GM18870 (cell line): ENCODE data around the gene PPP2R2C.

Experiments
- ATAC-seq: cut with Tn5 transposase; IDR thresholded peaks from one replicate; pipeline ENCODE4 v1.9.1; 2021; ENCODE audit warnings: moderate library complexity; ENCODE audit not compliant: unreplicated experiment

The PPP2R2C gene

DNA sequence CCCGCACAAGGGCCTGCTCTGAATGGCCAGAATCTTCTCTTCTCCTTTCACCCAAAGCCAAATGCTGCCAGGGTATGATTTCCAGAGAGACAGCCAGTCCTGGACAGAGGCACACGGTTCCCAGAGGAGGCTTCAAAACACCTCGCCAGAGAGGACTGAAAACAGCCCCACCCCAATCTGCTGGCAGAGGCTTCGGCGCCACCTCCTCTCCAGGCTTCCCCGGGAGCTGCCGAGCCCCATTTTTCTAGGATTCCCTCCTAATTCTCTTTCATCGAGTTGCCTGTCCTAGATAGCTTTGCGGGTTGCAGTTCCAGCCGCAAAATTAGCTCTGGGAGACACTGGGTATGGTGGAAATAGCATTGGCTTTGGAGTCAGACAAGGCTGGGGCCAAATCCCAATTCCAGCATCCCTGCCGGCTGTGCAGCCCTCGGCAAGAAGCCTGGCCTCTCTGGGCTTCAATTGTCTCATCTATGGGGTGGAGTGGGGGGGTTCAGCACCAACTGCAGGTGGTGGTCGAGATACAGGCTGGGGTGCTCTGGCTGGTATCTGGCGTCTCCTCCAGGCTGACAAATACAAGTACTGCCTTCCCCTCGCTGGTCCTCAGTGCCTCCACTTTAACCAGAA, 22.6 kb downstream of the PPP2R2C start:
- no peak for ATAC-seq

DNA sequence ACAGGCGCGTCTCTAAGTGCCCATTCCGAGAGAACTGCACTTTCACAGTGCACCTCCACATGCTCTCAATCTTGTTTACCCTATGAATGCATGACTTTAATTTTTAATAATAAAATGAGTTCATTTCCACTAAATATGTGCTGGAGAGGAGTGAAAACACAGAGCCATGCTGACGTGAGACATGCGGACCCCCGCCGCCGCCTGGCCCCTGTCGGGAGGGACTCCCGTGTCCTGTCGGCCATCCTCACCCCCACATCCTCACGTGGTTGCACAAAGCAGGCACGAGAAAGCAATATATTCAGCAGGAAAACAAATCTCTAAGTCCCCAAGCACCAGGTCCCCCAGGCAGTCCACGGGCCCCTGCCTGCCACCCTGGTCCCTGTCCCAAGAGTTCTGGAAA, 23.1 kb downstream of the PPP2R2C start:
- ATAC-seq, result no peak

DNA sequence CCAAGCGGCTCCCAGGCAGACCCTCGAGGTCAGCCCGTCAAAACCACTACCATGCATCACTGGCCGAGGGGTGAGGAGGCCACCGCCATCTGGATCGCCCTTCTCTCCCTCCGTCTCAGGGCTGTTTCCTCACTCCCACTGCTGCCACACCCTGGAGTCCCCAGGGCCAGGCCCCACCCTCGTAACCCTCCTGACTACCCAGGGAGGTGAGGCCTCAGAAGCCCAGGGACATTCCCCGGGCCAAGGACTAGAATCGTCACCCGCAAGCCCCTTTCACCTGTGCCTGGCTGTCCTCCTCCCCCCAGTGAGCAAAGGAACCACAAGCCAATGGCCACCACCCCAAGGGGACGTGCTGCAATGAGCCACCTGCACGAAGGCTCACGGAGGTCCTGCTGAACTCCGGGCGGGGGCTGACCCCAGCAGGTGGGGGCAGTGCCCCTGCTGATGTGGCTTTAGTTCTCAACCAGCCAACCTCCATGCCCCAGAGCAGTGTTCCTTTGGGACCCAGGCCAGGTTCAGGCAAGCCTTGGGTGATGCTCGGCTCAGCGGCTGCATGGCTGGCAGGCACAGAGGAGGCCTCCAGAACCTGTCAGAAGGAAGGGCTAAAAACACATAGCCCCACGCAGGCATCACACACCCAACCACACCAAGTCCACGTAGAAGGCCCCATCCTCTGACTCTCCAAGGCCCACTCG, 23.8 kb downstream of the PPP2R2C start:
- ATAC-seq, result no peak

GRCh38 chr4:6447672-6448171, 24.7 kb downstream of the PPP2R2C start:
- ATAC-seq, result no peak

DNA sequence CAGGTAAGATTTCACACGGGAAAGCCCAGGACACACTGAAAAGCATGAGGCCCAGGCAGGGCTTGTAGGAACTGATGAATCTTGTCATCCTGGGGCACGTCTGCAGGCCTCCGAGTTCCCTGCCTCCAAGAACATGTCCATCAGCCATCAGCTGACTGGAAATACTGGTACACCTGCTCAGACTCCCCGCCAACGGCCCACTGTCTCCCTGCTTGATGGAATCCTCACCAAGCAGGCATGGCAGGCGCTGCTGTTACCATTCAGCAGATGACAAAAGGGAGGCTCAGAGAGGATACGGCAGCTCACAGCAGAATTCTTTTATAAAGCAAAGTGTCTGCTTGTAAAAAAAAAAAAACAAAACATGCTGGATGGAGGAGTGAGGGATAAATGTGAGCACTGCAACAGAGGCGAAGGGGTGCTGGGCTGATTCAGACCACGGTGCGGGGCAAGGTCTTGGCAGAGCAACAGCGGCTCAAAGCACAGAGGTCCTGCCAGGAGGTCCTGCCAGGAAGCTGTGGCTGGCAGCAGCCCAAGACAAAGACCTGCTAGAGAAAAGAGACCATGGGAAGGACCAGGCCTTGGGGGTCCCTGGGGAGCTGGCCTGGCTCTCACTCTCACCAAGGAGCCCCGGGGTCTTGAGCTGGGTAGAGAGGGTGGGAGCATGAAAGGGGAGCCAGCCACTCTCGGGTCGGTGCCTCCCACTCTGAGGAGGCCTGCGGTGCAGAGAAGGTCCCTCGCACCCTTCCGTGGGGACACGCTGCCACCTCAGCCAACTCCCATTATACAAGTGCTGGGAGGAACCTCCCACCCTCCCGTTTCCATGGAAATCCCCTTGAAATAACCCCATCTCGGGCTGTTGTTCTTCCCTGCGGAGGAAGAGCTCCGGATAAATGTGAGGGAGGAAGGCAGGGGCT, 25.6 kb downstream of the PPP2R2C start:
- no peak for ATAC-seq

DNA sequence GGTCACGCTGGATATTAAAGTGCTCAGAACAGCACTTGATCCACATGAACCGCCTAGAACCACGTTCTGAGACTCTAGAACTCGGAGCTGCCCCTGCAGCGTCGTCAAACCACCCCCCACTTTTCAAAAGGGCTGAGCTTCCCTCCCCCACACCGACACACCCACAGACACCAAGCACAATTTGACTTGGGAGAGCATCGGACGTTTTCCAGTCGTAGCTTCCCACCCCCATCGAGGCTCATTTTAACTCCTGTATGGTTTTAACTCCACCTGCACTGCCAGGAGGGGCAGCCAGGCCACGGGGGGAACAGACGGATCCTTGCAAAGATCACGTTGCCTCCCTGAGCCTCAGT, 26.3 kb downstream of the PPP2R2C start:
- no peak for ATAC-seq

DNA sequence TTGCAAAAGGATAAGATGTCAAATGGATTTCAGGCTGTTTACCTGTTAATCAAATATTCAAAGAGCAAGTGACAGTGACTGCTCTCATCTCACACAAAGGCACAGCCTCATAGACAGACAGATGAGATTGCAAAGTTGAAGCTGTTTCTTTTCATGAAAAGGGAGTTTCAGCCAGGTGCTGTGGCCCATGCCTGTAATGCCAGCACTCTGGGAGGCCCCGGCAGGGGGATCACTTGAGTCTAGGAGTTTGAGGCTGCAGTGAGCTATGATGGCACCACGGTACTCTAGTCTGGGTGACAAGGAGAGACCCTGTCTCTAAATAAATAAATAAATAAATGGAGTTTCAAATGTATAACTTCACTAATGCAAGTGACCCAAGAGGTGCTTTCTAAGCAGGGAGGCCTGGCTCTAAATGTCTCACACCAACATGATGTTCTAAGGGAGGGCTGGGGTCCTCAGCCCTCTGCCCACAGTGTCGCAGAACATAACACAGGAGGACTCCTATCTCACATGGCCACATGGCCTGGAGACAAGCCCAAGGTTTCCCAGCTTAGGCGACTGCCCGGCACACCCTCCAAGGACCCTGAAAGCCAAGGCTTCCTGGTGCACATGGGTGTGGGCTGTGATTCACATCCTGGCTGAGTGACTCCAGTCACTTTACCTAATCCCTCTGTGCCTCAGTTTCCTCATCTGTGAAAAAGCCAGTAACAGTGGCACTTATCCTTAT, 26.8 kb downstream of the PPP2R2C start:
- ATAC-seq, result no peak

DNA sequence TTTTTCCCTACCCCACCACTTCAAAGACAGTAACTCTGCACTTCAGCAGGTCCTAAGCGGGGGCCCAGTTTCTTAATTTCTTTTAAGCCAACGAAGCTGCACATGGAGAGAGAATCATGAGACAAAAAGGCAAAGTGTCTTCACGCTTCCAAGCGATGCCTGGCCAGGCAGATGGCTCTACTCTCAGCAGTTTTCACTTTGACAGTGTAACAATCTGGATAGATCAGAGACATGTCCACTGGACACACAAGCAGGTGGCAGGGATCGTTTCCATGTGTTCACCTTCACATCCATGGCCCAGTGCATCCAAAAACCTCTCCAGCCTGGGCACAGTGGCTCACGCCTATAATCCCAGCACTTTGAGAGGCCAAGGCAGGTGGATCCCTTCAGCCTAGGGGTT, 27.8 kb downstream of the PPP2R2C start:
- ATAC-seq, result no peak

GRCh38 chr4:6443035-6444023, 29.1 kb downstream of the PPP2R2C start:
- ATAC-seq, result no peak

- no peak for ATAC-seq
These were observed 29.9 kb downstream of the PPP2R2C start for GRCh38 chr4:6442555-6442954.

DNA sequence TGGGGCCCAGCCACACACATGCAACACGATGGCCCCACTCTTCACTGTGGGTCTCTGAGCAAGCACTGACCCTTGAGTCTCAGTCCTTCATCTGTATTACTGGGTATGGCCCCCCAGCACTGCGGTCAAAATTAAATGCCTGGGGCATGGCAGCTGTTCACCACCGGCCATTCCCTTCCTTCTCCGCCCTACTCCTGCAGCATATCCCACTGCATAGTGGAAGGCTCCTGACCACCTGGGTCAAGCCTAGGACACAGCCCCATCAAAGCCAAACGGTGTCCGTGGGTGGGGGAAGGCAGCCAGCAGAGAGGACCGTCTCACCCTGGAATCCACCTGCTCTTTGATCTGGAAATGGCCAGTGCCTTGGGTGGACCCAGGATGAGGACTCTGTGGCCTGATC, 30.7 kb downstream of the PPP2R2C start:
- ATAC-seq, result no peak

DNA sequence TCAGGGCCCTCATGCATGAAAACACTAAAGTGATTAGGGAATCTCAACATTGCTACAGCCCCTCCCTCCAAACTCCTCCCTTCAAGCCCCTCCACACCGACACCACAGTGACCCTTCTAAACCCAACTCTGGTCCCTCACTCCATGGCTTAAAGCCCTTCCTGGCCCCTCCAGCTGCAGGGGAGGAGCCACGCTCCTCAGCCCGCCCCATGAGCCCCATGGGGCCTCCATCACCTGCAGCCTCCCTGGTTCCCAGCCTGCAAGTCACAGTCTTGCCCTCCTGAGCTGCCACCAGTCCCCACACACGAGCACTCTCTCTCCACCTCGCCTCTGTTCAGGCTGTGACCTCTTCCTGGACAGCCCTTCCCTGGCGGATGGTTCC, 31.2 kb downstream of the PPP2R2C start:
- no peak for ATAC-seq

GRCh38 chr4:6440506-6441201, 31.8 kb downstream of the PPP2R2C start:
- no peak for ATAC-seq

- ATAC-seq, result no peak
These were observed 33.2 kb downstream of the PPP2R2C start for GRCh38 chr4:6439120-6439762.

DNA sequence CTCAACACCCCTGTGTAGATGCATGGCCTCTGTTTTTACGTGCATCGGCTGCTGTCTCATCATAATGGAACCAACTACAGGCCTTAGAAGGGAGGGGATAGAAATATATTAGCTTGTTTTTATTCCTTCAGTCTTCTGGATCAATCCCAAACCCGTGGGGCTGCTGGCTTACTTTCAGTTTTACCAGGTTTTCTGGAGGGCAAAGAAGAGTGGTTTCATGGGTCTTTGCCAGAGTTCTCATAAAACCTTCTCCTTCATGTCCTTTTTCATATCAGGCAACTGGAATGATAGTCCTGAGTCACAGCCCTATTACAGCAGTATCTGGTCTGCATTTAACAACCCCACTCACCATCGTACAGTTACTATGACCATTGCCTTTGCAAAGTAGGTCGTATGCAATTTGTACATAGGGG, 34.6 kb downstream of the PPP2R2C start:
- ATAC-seq, result no peak

DNA sequence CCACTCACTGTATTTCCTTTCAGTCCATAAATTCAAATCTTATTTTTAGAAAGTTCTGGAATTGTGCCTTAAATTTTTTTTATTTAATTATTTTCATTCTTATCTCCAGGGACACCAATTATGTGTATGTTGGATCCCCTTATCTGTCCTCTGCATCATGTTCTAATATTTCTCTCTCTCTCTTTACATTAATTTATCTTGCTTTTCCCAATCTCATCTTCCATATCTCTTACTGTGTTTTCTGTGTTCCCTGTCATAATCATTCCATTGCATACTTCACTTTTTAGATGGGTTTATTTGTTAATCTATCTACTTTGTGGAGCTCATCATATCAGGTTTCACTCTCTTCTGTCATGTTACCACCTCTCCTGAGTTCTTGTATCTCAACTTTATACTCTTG, 37.4 kb downstream of the PPP2R2C start:
- no peak for ATAC-seq

DNA sequence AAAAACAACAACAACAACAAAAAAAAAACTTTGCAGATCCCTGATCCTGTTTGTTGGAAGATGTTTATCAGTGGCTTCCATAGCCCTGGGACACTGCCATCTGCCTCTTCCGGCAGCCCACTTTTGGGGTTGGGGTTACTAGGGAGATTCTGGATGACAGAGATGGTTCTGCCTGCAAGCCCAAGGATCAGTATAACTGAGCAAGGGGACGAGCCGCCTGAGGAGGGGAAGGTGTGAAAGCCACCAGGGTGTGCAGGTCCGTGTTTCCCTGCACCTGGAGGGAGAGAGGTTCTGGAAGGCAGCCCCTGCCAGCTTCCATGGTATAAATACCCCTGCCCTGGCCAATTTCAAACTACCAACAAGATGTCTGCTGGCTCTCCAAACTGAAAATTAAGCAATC, 41.5 kb downstream of the PPP2R2C start:
- no peak for ATAC-seq

DNA sequence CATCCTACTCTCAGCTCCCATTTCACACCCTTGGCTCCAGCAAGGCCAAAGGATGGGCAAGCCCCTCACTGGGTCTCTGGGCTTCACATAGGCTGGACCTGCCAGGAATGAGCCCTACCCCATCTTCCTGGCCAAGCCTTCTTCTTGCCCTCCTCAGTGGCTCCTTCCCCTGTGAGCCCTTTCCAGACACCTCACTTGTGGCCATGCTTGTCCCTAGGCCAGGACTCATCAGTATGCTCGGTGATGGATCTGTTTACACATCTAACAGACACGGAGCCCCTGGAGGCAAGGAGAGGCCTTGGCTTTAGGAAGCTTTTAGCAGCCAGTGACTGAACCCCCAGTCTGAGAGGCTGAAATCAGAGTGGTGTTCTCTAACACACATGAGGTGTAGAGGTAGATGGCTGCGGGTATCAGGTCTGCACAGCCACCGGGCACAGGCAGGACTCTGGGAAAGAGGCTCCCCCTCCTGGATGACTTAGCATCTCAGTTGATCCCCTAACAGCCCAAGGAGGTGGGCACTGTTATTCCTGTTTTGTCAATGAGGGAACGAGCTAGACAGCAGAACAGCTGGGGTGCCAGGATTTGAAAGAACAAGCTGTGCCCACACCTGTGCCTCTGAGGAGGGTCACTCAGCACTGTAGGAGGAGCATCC, 44.8 kb downstream of the PPP2R2C start:
- no peak for ATAC-seq
